ENCODE data around the gene KIAA1671.
A peak's percentile ranks its signal among the peaks of the same experiment; 100 is the strongest.

The KIAA1671 gene

GRCh38 chr22:25039754-25040153 is 87.2 kb downstream of the KIAA1671 start:
- ChIA-PET CTCF (interaction anchor here (1.0 kb wide), 1 partner anchor 9 kb away, joined by 3 read pairs; no protein-coding TSS in a partner anchor), POLR2A (no interaction called here)
- TF ChIP-seq CTCF (IDR thresholded peaks at IDR 0.05; ENCODE audit: control extremely low read depth, extremely low read depth, low read depth, missing control alignments): no peak
- no peak for DNase-seq (ENCODE audit: extremely low spot score)

- ChIA-PET POLR2A (no interaction called here), CTCF (no interaction called here)
- no peak for DNase-seq (ENCODE audit: extremely low spot score)
- no peak for TF ChIP-seq CTCF (IDR thresholded peaks at IDR 0.05; ENCODE audit: control extremely low read depth, extremely low read depth, low read depth, missing control alignments)
Measured at GRCh38 chr22:25045159-25045558, 92.6 kb downstream of the KIAA1671 start.

- no peak for TF ChIP-seq CTCF (IDR thresholded peaks at IDR 0.05; ENCODE audit: control extremely low read depth, extremely low read depth, low read depth, missing control alignments)
- ChIA-PET POLR2A (no interaction called here), CTCF (interaction anchor here (0.8 to 7.2 kb wide), 10 partner anchors 9 to 279 kb away, joined by 3 to 75 read pairs (median 4); no protein-coding TSS in a partner anchor)
- DNase-seq (ENCODE audit: extremely low spot score): no peak
Measured at GRCh38 chr22:25048071-25048470, 95.6 kb downstream of the KIAA1671 start.

GRCh38 chr22:25048659-25049647 is 96.4 kb downstream of the KIAA1671 start:
- DNase-seq (ENCODE audit: extremely low spot score): peak; percentile 84
- peak; percentile 76 for TF ChIP-seq CTCF (IDR thresholded peaks at IDR 0.05; ENCODE audit: control extremely low read depth, extremely low read depth, low read depth, missing control alignments)
- ChIA-PET CTCF (interaction anchor here (0.6 to 7.2 kb wide), 21 partner anchors 8 to 276 kb away, joined by 3 to 75 read pairs (median 3); partner anchors contain the start of gene KIAA1671), POLR2A (interaction anchor here (0.6 kb wide), 1 partner anchor 307 kb away, joined by 8 read pairs; no protein-coding TSS in a partner anchor)

- ChIA-PET CTCF (interaction anchor here (0.9 to 7.2 kb wide), 13 partner anchors 8 to 277 kb away, joined by 3 to 75 read pairs (median 3); partner anchors contain the start of gene KIAA1671), POLR2A (interaction anchor here (0.6 kb wide), 1 partner anchor 308 kb away, joined by 8 read pairs; no protein-coding TSS in a partner anchor)
- TF ChIP-seq CTCF (IDR thresholded peaks at IDR 0.05; ENCODE audit: control extremely low read depth, extremely low read depth, low read depth, missing control alignments): no peak
- no peak for DNase-seq (ENCODE audit: extremely low spot score)
Measured at GRCh38 chr22:25049770-25050169, 97.3 kb downstream of the KIAA1671 start.

- POLR2A ChIA-PET: no interaction called here
- CTCF ChIA-PET: interaction anchor here (1.2 to 7.2 kb wide), 4 partner anchors 8 to 111 kb away, joined by 3 to 75 read pairs (median 4); no protein-coding TSS in a partner anchor
Measured at GRCh38 chr22:25050566-25050965, 98.0 kb downstream of the KIAA1671 start.

More at GRCh38 chr22:25050566-25050965, 98.0 kb downstream of the KIAA1671 start:
- TF ChIP-seq CTCF (IDR thresholded peaks at IDR 0.05; ENCODE audit: control extremely low read depth, extremely low read depth, low read depth, missing control alignments): no peak
- DNase-seq (ENCODE audit: extremely low spot score): no peak

Data from GM10248 (cell line).